WERI-Rb-1 (cell line): ENCODE measurements around the gene GRAMD1A.
"Not testable (repeated sequence)": the region's sequence is repeated elsewhere in the genome, so short reads cannot be mapped to it uniquely, and the experiment has no call there.

Source experiments
- DNase-seq: peaks from one replicate; pipeline ENCODE4 v3.0.0-alpha.2; 2020
- H3K27ac ChIP-seq: fragments of 250-450 bp; sonication (Bioruptor Pico); 2 replicates; pipeline ENCODE4 v1.5.1; 2020; ENCODE audit warnings: mild to moderate bottlenecking, moderate library complexity
- H3K27me3 ChIP-seq: fragments of 250-450 bp; sonication (Bioruptor Pico); 2 replicates; pipeline ENCODE4 v1.5.1; 2021; ENCODE audit warnings: mild to moderate bottlenecking, low read depth, moderate library complexity; ENCODE audit not compliant: insufficient read depth, severe bottlenecking
- H3K36me3 ChIP-seq: fragments of 250-450 bp; sonication (Bioruptor Pico); 2 replicates; pipeline ENCODE4 v1.5.1; 2020; ENCODE audit warnings: mild to moderate bottlenecking, moderate library complexity
- H3K4me3 ChIP-seq: 2 replicates; pipeline ENCODE4 v1.5.1; 2011; ENCODE audit warnings: low read depth, mild to moderate bottlenecking, control low read depth, low read length
- H3K9me3 ChIP-seq: fragments of 250-450 bp; sonication (Bioruptor Pico); 2 replicates; pipeline ENCODE4 v1.5.1; 2021; ENCODE audit warnings: mild to moderate bottlenecking, moderate library complexity; ENCODE audit not compliant: severe bottlenecking
- TF ChIP-seq, protein P1 (sequence below): IDR thresholded peaks from 2 replicates; pipeline ENCODE4 v1.5.1; 2011; ENCODE audit warnings: low read depth, mild to moderate bottlenecking, control low read depth, inconsistent platforms, low read length

GRAMD1A gene

DNA sequence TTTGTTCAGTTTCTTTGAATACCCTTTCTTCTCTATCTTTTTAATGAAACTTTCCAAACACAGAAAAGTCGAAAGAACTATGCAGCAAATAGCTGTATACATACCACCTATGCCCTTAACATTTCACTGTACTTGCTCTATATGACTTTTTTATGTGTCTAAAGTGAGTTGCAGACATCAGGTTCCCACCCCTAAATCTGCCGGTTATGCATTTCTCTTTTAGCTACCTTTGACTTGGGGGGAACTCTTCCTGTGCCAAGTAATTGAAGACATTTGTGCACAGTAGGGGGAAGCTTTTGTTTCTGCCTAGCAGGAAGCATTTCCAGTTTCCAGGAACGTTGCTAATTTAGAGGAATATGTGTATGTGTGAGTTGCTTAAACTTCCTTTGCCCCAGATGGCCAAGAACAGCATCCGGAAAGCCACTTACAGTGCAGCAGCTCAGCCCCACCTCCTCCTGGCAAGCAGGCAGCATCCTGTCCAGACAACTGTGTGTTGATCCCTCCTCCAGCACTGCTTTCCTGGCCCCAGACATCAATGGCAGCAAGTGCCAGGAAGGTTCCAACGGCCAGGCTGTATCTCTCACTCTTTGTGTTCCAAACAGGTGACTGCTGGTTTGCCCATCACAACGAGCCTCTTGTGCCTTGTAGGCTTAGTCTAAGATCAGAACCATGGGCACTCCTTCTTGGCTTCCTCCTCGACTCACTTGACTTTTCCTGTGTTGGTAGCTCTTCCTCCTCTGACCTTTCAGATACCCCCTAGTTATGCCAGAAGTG lies 14.7 kb upstream of the GRAMD1A start:
- no peaks in the 10 kb centered on the region for H3K27me3 ChIP-seq
- TF ChIP-seq, protein P1, sequence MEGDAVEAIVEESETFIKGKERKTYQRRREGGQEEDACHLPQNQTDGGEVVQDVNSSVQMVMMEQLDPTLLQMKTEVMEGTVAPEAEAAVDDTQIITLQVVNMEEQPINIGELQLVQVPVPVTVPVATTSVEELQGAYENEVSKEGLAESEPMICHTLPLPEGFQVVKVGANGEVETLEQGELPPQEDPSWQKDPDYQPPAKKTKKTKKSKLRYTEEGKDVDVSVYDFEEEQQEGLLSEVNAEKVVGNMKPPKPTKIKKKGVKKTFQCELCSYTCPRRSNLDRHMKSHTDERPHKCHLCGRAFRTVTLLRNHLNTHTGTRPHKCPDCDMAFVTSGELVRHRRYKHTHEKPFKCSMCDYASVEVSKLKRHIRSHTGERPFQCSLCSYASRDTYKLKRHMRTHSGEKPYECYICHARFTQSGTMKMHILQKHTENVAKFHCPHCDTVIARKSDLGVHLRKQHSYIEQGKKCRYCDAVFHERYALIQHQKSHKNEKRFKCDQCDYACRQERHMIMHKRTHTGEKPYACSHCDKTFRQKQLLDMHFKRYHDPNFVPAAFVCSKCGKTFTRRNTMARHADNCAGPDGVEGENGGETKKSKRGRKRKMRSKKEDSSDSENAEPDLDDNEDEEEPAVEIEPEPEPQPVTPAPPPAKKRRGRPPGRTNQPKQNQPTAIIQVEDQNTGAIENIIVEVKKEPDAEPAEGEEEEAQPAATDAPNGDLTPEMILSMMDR: peak; percentile 56
- DNase-seq: peak; percentile 57
- H3K27ac ChIP-seq: peak overlapping the region; percentile 37
- no peaks in the 10 kb centered on the region for H3K9me3 ChIP-seq
- H3K4me3 ChIP-seq: no peak overlapping the region
- no peaks in the 10 kb centered on the region for H3K36me3 ChIP-seq

- DNase-seq: no peak
- peaks cover 3% of the 10 kb centered on the region for H3K9me3 ChIP-seq
- TF ChIP-seq, protein P1: no peak
- no peaks in the 10 kb centered on the region for H3K36me3 ChIP-seq
- H3K4me3 ChIP-seq: no peak overlapping the region
- no peaks in the 10 kb centered on the region for H3K27me3 ChIP-seq
- no peak overlapping the region for H3K27ac ChIP-seq
Measured at GRCh38 chr19:34988119-34988518, 12.0 kb upstream of the GRAMD1A start.

- Histone ChIP-seq H3K36me3 (no peaks in the 10 kb centered on the region), H3K9me3 (peaks cover 3% of the 10 kb centered on the region), H3K4me3 (no peak overlapping the region), H3K27me3 (no peaks in the 10 kb centered on the region), H3K27ac (no peak overlapping the region)
- no peak for DNase-seq
- TF ChIP-seq, protein P1: no peak
Measured at GRCh38 chr19:34989298-34989697, 10.8 kb upstream of the GRAMD1A start.

GRCh38 chr19:34990578-34991192 lies 9.4 kb upstream of the GRAMD1A start:
- H3K36me3 ChIP-seq: no peaks in the 10 kb centered on the region
- no peak for DNase-seq
- H3K4me3 ChIP-seq: no peak overlapping the region
- no peak overlapping the region for H3K27ac ChIP-seq
- TF ChIP-seq, protein P1: no peak
- H3K9me3 ChIP-seq: peaks cover 11% of the 10 kb centered on the region
- H3K27me3 ChIP-seq: no peaks in the 10 kb centered on the region

- no peaks in the 10 kb centered on the region for H3K36me3 ChIP-seq
- no peaks in the 10 kb centered on the region for H3K27me3 ChIP-seq
- no peak overlapping the region for H3K27ac ChIP-seq
- no peak for DNase-seq
- H3K4me3 ChIP-seq: no peak overlapping the region
- H3K9me3 ChIP-seq: peaks cover 11% of the 10 kb centered on the region
- TF ChIP-seq, protein P1: no peak
Measured at GRCh38 chr19:34991542-34992333, 8.4 kb upstream of the GRAMD1A start.

DNA sequence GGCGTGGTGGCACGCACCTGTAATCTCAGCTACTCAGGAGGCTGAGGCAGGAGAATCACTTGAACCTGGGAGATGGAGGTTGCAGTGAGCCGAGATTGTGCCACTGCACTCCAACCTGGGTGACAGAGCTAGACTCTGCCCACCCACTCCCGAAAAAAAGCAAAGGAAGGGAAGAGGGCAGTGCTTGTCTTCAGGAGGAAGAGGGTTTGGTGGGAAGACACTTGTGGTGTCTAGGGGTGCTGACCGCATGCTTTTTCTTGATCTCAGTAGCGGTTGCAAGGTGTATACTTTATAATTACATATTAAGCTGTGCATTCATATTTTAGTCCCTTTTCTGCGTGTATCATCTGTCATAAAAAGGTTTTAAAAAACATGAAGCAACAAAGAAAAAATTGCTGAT lies 7.5 kb upstream of the GRAMD1A start:
- not testable (repeated sequence) for DNase-seq, H3K27me3 ChIP-seq, H3K36me3 ChIP-seq, H3K27ac ChIP-seq, H3K4me3 ChIP-seq
- peaks cover 11% of the 10 kb centered on the region for H3K9me3 ChIP-seq
